ENCODE results near the gene KMO. TPM values are rescaled to one million over a fixed set of nuclear protein-coding genes. Genes with fewer than 3 reads are reported as not detected.
A peak's percentile ranks its signal among the peaks of the same experiment; 100 is the strongest.

Gene KMO
- total and polyA plus RNA-seq, 2 of the 4 experiments (the other 2 are of a cell fraction) = not detected

GRCh38 chr1:241592273-241592958, 60.2 kb downstream of the KMO start:
- DNase-seq (peak; percentile 82), ATAC-seq (ENCODE audit: low read depth) (peak; percentile 66; the same call in 1 of the 2 replicates)
- no peak overlapping the region for H3K18ac ChIP-seq (ENCODE audit: low read depth, low read length)
- H3K4me2 ChIP-seq (ENCODE audit: low read depth, low read length) = no peak overlapping the region
- H2AFZ ChIP-seq (replicated peaks; ENCODE audit: low read length, poor library complexity) = no peak overlapping the region
- H3K9me3 ChIP-seq (ENCODE audit: control insufficient read depth, insufficient read depth, low read length) = no peaks in the 10 kb centered on the region
- no peak overlapping the region for H3K9ac ChIP-seq (ENCODE audit: low read depth, low read length)
- H4K8ac ChIP-seq (ENCODE audit: low read depth in 2 of 2, low read length in 2 of 2) = no peak overlapping the region
- no peak overlapping the region for H2BK120ac ChIP-seq (ENCODE audit: low read depth, low read length)
- dilution Hi-C loops (cut with HindIII; ENCODE audit: low sequenced_read_pairs, unreplicated experiment) = no loop called here
- no CpG with 5 or more reads among the region's 3 CpGs for WGBS, 2 experiments (ENCODE audit: extremely low coverage in 2 of 2, insufficient read length in 1 of 2)
- peak overlapping the region; percentile 1; the same call in 1 of the 2 replicates for H2AK5ac ChIP-seq (ENCODE audit: low read depth, low read length)
- no peak overlapping the region for H3K27ac ChIP-seq (ENCODE audit: insufficient read depth, low read length)
- peaks cover 3% of the 10 kb centered on the region for H3K36me3 ChIP-seq (ENCODE audit: control insufficient read depth, insufficient read depth, low read length)
- H2AK9ac ChIP-seq (replicated peaks; ENCODE audit: low read depth, low read length, poor library complexity) = no peak overlapping the region
- no peak overlapping the region for H4K5ac ChIP-seq (ENCODE audit: low read depth, low read length)
- no TSS peak for BruUV-seq (replicated peaks)
- no peak overlapping the region for H3K56ac ChIP-seq (ENCODE audit: extremely low read depth, insufficient read depth, low read length)
- POLR2A ChIA-PET (ENCODE audit: unreplicated experiment) = no interaction called here
- H3K4ac ChIP-seq (ENCODE audit: low read depth, low read length) = no peak overlapping the region
- no peak overlapping the region for H4K91ac ChIP-seq (ENCODE audit: insufficient read depth, low read depth, low read length)
- no peak overlapping the region for H2BK20ac ChIP-seq (ENCODE audit: low read depth, low read length)
- no peak overlapping the region for H3K4me3 ChIP-seq (ENCODE audit: insufficient read depth, low read depth, low read length)
- intact Hi-C loops (cut with micrococcal nuclease) = no loop called here
- CTCF ChIA-PET = no interaction called here
- peak overlapping the region; percentile 28 for H2BK5ac ChIP-seq (ENCODE audit: low read depth, low read length, poor library complexity, severe bottlenecking)
- no peaks in the 10 kb centered on the region for H3K9me1 ChIP-seq (ENCODE audit: insufficient read depth, low read length)
- TF ChIP-seq FOS (IDR thresholded peaks at IDR 0.05; ENCODE audit: low read depth, low read length) (peak; percentile 44), RFX5 (IDR thresholded peaks at IDR 0.05; ENCODE audit: low read depth, low read length) (no peak), CEBPB (IDR thresholded peaks at IDR 0.05; ENCODE audit: low read depth, low read length) (peak; percentile 47)
- no peak overlapping the region for H3K14ac ChIP-seq (replicated peaks; ENCODE audit: low read depth, low read length)
- H4K20me1 ChIP-seq (ENCODE audit: insufficient read depth, low read length) = no peaks in the 10 kb centered on the region
- peaks cover 6% of the 10 kb centered on the region for H3K4me1 ChIP-seq (ENCODE audit: control insufficient read depth, insufficient read depth, low read length)
- in situ Hi-C loops (cut with MboI; ENCODE audit: low sequenced_read_pairs) = no loop called here
- no peaks in the 10 kb centered on the region for H3K79me1 ChIP-seq (ENCODE audit: low read depth in 1 of 2, low read length in 2 of 2)
- no peaks in the 10 kb centered on the region for H3K27me3 ChIP-seq (ENCODE audit: control insufficient read depth, insufficient read depth, low read length)
- H2BK15ac ChIP-seq (ENCODE audit: low read depth, low read length) = no peak overlapping the region
- H3K23ac ChIP-seq (ENCODE audit: low read depth, low read length) = no peak overlapping the region

Measured in IMR-90 (cell line).